Urothelium cell line (cell line): ENCODE results near the gene FCER2.

ENCODE experiments used
- DNase-seq: peaks from one replicate; pipeline ENCODE4 v3.0.0; 2011; ENCODE audit warnings: low spot score, mixed read lengths
- FAIRE-seq: peaks from 2 replicates; lab custom pipeline; 2011; peaks lifted over from hg19 to GRCh38; lab: Jason Lieb, UNC

FCER2 gene

DNA sequence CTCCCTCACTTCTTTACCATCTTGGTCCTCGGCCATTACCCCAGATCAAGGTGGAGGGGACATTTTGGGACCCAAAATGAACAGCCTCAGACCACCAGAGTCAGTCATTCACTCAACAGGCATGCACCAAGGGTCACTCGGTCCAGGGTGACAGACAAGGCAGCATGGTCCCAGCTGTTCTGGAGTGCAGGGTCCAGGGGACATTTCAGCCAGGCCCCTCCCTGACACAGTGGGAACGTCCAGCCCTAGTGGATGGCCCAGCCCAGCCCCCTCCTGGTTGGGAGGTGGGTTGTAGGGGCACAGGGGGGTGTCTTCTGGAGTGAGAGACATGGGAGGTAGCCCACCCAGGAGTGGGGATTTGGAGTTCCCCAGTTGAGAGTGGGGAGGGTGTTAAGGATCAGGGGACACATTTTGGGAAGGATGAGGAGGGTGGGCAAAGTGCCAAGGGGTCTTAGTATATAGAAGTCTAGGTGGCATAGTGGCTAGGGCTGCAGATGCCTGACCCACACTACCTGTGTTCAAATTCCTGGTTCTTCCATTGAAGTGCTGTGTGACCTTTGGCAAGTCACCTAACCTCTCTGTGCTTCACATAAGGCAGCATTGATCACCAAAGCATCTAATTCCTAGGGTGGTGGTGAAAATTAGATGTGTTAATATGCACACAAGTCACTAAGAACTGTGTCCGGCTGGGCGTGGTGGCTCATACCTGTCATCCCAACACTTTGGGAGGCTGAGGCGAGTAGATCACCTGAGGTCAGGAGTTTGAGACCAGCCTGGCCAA, 2.5 kb upstream of the FCER2 start:
- DNase-seq, result no peak
- FAIRE-seq, result no peak

DNA sequence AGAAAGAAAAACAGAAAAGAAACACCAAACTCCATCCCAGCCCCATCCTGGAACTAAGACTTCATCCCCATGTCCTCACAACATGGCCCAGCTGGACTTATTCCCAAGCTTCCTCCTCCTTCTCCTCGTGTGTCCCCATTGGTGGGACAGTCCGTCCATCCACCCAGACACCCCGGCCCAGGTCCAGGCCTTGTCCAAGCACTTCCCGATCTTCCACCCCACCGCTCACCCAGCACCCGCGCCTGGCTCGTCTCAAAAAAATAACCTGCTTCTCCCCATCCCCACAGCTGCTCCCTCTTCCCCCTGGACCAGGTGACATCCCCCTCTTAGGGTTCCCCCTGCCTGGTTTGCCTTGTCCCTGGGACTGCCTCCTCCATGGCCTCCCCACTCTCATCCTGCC, 1.4 kb upstream of the FCER2 start:
- FAIRE-seq (no peak), DNase-seq (no peak)

DNA sequence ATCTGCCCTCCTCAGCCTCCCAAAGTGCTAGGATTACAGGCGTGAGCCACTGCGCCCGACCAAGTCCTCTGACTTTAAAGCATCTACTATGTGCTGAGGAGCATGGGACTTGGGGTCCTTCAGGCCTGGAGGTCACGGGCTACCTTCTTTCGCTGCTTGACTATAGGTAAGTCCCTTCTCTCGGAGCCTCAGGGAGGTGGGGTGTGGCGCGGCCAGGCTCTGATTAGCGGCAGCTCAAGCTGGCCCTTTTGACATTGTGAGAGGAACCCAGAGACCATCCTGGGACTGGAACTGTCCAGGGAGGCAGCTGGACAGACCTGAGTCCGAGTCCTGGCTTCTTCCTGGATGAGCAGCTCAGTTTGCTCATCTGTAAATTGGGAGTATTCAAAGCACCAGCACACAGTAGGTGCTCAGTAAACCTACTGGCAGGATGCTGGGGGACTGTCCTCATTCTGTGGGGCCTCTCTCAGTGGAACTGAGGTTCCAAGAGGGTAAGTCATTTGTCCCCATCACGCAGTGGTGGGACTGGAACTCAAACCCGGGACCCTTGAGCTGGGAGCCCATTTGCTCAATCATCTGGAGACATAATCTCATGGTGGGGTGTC, 780 bp downstream of the FCER2 start:
- FAIRE-seq, result no peak

DNA sequence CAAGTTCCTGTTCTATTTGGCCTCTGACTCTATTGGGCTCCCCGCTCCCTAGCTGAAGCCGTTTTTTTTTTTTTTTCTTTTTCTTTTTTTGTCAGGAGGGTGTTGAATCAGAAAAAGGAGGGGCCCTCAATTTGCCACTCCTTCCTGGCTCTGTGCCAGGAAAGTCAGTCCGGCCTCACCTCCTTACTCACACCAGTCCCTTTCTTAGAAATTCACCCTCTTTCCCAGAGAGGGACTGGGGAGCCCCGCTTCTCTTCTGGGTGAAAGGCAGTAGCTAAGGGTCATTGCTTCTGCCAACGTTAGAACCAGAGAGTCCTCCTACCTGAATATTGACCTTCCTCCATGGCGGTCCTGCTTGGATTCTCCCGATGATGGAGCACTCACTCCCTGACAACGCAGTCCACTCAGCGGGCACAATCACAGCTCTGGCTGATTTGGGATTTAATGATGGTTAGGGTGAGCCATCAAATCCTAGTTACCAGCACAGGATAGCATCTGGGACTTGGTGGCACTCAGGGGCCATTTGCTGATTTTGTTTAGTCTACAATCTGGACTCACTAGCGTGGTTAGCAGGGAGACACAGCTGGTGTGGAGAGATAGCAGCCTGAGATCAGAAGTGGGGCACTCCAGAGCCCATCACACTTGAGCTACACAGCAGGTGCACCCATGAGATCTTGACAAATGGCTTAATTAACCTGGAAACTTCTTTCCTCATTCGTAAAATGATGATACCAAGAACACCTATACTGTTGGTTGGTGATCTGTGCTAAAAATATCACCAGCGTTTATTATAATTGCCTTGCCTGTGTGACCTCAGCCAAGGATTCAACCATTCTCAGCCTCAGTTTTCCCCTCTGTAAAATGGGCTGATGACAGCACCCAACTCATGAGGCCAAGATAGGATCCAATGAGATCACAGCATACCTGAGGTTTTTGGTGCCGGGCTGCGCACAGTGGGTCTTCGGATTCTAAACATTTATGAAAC, 2.2 kb downstream of the FCER2 start:
- FAIRE-seq (no peak), DNase-seq (peak; percentile 57)

More for the DNA sequence above, 780 bp downstream of the FCER2 start:
- DNase-seq, result no peak

DNA sequence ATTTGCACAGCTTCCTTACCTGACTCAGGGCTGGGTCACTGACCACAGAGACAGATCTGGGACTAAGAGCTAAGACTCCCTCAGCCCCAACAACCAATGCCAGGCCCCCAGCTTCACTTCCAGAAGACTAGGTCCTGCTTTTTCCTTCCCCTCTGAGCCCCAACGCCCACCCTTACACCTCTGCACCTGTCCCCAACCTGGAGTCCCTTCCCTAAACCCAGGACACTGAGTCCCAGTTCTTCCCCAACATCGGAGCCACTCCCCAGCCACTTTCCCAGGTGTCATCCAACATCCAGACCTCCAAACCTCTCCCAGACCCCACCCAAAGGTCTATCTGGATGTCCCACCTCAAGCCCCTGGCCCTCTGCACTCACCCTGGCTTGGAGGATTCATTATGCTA, 2.9 kb downstream of the FCER2 start:
- no peak for FAIRE-seq
- no peak for DNase-seq

DNA sequence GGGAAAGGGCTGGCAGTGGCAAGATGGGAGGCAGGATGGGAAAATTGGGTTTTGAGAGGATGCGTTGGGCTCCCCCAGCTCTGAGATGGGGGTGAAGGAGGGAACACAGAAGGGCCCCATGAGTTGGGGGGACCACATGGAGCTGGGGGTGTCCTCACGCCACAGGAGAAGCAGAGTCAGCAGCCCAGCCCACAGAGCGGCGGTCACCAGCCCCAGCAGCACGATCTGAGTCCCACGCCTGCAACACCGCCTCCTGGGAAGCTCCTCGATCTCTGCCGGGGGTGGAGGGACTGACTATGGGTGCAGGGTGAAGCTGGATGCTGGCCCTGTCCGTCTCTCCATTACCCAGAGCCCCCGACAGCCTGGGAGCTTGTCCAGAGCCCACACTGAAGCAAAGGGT, 3.3 kb downstream of the FCER2 start:
- FAIRE-seq (no peak), DNase-seq (no peak)

DNA sequence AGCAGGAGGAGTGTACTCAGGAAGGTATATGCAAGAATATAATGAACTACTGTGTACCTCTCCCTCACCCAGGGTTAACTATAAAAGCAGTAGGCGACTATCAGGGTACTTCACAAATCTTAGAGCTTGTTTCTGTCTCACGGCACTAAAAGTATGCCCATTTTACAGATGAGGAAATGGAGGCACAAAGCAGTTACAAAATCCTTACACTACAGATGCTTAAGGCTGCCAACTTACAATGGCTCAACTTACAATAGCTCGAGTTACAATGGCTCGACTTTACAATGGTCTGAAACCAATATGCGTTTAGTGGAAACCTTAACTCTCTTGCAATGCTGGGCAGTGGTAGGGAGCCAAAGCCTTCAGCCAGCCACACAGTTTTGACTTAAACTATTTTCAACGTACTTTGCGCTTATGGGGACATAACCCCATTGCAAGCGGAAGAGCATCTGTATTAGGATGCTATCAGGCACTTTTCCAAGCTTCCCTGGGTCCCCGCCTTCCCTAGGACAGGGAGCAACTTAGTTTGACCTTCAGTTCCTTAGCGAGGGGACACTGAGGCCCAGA, 4.1 kb downstream of the FCER2 start:
- DNase-seq (no peak), FAIRE-seq (no peak)

DNA sequence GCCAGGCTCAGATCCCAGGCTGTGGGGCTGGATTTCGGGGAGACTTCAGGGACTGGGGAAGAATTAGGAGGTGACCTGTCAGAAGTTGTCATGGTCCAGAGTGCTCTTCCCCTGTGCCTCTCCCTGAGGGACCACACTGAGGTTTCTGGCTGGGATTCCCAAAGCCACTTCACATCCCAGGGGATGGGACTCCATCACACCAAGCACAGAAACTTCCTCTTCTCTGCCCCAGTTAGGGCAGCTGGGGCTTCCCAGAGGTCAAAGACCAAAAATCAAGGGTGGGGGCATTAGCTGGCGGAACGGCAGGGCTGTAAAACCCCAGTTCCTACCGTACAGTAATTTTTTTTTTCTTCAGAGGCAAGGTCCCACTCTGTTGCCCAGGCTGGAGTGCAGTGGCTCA, 7.4 kb downstream of the FCER2 start:
- no peak for FAIRE-seq
- DNase-seq, result no peak

DNA sequence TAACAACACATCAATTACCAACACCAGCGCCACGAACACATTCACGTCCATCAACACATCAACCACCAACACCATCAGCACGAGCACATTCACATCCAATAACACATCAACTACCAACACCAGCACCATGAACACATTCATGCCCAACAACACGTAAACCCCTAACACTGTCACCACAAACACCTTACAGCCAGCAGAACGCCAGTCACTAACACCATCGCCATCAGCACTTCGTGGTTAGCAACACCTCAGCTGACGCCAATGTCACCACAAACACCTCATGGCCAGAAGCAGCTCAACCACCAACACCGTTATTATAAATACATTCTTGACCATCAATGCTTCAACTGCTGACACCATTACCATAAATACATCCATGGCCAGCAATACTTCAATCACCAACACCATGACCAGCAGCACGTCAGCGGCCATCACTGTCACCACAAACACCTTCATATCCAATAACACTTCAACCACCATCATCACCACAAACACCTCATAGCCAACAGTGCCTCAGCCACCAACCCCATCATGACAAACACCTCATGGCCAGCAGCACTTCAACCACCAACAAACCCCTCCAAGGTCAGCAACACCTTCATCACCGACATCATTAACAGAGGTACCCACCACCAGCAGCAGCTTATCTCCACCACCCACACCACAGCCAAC, 9.4 kb downstream of the FCER2 start:
- DNase-seq (no peak), FAIRE-seq (no peak)

DNA sequence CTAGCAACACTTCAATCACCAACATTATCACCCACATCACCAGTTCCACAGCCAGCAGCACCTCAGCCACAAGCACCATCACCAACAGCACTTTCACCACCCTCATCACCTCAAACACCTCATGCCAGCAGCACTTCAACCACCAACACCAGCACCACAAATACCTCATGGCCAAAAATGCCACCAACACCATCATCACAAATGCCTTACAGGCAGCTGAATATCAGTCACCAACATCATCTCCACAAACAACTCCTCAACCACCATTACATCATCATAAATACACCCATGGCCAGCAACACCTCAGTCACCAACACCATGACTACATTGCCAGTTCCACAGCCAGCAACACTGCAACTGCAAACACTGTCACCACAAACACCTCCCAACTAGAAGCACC, 10.4 kb downstream of the FCER2 start:
- FAIRE-seq (no peak), DNase-seq (no peak)

DNA sequence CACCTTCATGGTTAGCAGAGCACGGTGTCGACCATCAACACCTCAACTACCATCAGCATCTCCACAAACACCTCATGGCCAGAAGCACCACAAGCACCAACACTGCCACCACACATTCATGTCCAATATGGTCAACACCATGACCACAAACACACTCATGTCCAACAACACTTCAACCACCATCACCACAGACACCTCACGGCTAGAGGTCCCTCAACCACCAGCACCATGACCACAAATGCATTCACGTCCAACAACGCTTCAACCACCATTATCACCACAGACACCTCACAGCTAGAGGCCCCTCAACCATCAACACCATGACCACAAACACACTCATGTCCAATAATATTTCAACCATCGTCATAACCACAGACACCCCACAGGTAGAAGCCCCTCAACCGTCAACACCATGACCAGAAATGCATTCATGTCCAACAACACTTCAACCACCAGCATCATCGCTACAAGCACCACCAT, 11.1 kb downstream of the FCER2 start:
- FAIRE-seq (no peak), DNase-seq (no peak)

DNA sequence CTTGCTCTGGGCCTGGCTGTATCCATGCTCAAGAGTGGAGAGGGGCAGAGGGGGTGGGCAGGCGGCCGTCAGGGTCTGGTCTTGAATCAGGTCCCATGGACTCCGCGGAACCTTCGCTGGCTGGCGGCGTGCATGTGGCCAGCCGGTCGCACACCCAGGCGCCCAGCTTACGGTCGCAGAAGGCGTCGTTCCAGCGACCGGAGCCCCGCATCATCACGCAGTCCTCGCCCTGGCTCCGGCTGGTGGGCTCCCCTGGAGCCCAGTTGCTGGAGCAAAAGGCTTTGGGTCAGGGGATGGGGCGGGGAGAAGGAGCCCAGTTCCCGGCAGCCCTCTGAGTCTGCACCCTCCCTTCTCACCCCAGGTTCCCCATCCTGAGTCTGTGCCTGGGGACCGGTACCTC, 12.8 kb downstream of the FCER2 start:
- DNase-seq, result no peak
- FAIRE-seq, result no peak

DNA sequence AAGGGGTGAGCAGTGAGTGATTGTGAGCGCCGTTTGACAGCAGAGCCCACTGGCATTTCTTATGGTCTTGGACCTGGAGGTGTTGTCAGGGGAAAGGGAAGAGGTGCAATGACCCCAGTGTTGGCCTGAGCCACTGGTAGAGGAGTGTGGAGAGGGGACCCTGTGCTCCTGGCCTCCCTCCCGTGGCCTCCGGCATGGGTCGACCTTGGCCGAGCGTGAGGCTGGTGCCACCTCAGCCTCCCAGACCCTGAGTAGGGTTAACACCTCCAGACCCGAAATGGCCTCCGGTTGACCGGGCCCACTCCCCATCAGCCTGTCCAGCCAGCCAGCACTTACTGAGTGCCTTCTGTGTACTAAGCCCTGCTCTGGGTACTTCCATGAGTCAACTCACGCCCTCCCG, 14.8 kb downstream of the FCER2 start:
- DNase-seq (no peak), FAIRE-seq (no peak)

DNA sequence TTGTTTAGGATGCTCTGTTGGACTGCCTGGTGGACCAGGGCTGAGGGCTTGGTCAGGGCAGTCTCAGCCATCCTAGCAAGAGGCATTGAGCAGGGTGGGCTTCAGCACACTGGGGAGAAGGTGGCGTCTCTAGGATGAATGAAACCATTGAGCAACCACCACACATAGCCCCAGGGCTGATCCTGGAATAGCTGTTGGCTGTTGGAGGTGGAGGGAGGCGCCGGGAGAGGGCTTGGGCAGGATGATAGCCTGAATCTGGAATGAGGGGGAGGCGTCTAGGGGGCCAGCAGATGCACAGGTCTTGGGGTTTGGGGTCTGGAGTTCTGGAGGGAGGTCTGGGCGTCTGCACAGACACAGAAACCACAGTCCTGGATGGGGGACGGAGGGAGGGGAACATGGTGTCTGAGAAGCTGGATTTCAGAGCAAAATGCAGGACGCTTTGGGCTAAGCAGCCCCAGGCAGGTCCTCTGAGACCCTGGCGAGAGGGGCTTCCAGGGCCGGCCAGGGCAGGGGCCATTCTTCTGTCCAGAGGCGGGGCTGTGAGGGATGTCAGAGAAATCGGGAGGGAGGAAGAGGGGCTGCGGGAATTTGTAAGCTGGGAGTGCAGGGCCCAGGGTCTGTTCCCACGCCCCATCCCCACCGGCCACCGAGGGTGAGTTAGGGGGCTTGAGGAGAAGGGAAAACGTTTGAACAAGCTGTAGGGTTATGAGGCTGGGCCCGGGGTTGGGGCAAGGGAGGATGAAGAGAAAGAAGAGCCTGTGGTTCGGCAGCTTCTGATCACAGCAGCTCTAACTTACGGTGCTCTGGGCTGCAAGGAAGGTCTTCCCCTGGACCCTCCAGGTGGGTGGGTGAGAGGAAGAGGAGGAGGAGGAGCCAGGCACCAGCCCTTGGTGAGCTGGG, 16.1 kb downstream of the FCER2 start:
- FAIRE-seq (no peak), DNase-seq (no peak)

DNA sequence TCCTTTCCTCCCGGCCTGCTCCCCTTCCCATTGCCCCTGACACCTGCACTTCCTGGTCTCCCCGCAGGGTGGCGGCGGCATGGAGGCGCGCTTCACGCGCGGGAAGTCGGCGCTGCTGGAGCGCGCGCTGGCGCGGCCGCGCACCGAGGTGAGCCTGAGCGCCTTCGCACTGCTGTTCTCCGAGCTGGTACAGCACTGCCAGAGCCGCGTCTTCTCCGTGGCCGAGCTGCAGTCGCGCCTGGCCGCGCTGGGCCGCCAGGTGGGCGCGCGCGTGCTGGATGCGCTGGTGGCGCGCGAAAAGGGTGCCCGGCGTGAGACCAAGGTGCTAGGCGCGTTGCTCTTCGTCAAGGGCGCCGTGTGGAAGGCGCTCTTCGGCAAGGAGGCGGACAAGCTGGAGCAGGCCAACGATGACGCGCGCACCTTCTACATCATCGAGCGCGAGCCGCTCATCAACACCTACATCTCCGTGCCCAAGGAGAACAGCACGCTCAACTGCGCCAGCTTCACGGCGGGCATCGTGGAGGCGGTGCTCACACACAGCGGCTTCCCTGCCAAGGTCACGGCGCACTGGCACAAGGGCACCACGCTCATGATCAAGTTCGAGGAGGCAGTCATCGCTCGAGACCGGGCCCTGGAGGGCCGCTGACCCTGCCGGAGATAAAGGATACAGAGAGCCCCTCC, 19.6 kb downstream of the FCER2 start:
- no peak for DNase-seq
- FAIRE-seq, result no peak

DNA sequence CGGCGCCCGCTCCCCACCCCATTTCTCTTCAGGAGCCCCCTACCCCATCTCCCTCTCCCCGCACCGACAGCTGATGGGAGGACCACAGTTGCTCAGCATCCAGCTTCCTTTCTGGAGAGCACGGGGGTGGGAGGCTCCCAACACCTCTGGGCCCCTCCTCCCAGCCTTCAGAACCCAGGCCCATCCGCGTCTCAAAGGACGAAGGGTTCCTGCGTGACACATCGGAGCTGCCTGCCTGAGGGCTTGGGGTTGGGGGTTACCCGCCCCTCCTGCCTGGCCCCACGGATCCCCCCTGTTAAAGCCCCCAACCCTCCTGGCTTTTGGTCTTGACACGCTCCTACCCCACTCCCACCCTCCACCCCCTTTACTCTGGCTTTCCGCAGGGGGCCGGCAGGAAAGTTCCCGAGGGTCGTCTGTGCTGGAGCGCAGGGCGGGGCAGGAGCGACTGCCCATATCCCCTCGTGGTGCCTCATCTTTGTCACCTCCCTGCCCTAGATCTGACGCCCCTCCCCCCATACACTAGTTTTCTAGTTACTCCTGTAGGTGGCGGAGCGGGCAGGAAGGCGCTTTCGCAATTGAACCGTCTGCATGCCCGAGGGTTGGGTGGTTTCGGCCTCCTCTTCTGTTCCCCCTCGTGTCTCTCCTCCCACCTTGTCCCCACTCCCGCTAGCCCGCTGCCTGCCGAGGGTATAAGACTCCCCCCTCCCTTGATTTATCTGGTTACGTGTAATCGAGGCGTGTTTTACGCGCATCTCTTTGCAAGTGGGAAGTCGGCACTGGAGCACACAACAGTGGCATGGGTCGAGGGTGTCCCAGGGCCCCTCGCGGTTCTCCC, 20.4 kb downstream of the FCER2 start:
- DNase-seq, result peak; percentile 62
- FAIRE-seq, result no peak

DNA sequence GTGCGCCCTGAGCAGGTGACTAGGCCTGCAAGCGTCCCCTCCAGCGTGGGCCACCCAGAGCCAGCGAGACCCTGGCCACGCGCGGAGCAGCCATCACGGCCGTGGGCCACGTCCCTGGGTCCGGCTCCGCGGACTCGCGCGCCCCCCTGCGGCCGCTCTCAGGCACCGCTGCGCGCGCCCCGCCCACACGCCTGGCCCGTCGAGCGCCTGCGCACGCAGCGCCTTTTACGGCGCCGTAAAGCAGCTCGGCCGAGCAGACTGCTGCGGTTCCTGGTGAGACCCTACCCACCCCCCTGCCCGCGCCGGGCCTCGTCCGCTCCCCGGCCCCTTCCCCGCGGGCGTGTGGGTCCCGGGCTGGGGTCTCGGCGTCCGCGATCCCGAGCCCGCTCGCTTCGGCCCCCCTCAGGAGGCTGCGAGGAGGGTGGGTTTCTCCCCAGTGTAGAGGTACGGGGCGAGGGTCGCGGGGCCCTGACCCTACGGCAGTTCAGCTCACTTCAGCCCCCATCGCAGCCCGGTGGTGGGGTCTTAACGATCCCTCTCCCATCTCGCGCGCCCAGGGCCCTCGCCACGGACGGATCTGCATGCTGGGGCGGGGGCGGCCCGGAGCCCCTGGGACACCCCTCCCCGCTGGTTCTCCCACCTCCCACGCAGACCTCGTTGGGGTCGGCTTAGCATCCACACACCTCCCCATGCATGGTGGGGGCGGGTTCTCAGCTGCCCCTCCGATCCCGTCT, 21.2 kb downstream of the FCER2 start, which contains the start of gene TRAPPC5:
Gene TRAPPC5 (plus strand): TSS at position 228 of the 734 bp plus-strand sequence. CDS start 1,421 bp downstream, outside the sequence.
- no peak for FAIRE-seq

More for the DNA sequence above, 21.2 kb downstream of the FCER2 start, which contains the start of gene TRAPPC5:
- peak; percentile 85 for DNase-seq
